Smooth muscle cell of the brain vasculature (primary cell): ENCODE data around the gene RAB15.
A peak's percentile ranks its signal among the peaks of the same experiment; 100 is the strongest.

Source experiments
- DNase-seq: peaks from one replicate; pipeline ENCODE4 v3.0.0-alpha.2; 2012; ENCODE audit warnings: low read depth, low spot score

Gene RAB15

DNA sequence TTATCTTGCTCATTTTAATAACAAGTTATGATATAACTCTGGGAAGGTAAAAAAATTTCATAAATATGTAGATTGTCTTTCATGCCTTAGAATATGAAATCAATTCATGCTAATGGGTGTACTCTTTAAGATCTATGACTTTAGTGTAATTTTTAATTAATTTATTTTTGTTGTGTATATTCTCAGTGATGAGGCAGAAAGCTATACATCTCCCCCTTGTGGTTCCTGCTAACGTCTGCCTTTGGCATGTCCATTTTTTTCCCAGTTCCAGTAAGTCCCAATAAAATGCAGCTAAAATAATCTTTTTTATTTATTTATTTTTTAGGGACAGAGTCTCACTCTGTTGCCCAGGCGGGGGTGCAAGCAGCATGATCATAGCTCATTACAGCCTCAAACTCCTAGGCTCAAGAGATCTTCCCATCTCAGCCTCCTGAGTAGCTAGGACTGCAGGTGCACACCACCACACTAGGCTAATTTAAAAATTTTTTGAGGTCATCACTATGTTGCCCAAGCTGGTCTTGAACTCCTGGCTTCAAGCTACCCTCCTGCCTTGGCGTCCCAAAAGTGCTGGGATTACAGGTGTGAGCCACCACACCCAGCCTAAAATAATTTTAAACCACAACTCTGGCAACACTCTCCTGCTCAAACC lies 61.2 kb downstream of the RAB15 start:
- peak; percentile 7 for DNase-seq

DNA sequence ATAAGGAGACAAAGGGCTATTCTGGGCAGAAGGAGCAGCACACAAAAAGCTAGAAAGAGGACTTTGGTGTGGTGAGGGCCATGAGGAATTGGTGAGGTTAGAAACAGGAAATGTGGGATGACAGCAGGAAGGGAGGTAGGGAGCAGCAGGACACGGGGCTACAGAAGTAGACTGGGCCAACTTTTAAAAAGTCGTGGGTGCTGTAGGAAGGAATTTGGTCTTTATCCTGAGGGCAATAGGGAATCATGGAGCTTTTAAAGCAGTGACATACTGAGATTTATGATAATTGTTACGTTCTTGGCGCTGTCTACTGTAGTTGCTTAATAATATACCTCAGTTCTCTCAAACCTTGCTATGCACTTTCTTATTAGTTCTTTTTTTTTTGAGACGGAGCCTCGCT lies 66.1 kb downstream of the RAB15 start:
- DNase-seq, result no peak

DNA sequence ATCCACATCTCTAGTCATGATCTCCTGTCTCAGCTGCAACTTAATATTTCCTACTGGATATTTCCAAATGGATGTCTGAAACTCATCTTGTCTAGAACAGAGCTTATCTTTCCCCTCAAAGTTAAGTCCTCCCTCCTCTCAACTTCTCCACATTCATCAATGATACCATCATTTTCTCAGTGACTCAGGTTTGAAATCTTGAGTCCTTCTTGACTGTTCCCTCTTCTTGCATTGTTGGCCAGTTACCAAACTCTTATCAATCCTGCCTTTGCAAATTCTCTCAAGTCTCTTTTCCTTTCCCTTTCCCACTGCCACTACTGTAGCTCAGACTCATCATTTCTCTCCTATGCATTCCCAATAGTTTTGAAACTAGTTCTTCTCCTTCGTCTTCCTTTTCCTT lies 72.2 kb downstream of the RAB15 start:
- no peak for DNase-seq
